HepG2 (cell line): ENCODE results near the gene TOM1L2. TPM values are rescaled to one million over a fixed set of nuclear protein-coding genes. Genes with fewer than 3 reads are reported as not detected.

Experiments used
- ATAC-seq: fragments of 200-7000 bp; cut with Tn5 transposase; 3 replicates; pipeline ENCODE4 v1.9.1; 2020; ENCODE audit warnings: mild to moderate bottlenecking, moderate library complexity
- BruUV-seq: library from RNA; stranded (reverse); fragments of 400-500 nt; replicated peaks from 2 replicates; lab custom pipeline; 2021; lab: Mats Ljungman, UMichigan
- CTCF ChIA-PET: fragments of 300-600 bp; formaldehyde crosslinking; extraction: SDS; loops from one replicate; lab custom pipeline; 2021; ENCODE audit warnings: low total read pairs, inconsistent platforms, low intra/inter-chr PET ratio; lab: Yijun Ruan, JAX
- POLR2A ChIA-PET: fragments of 350-600 bp; sonication (Branson Sonifier 250); formaldehyde crosslinking; loops from one replicate; lab custom pipeline; 2020; ENCODE audit warnings: antibody characterized with exemption, inconsistent platforms; lab: Yijun Ruan, JAX
- DNase-seq: peaks from one replicate; pipeline ENCODE4 v3.0.0-alpha.2; 2015; ENCODE audit warnings: low spot score
- FAIRE-seq: peaks from 3 replicates; lab custom pipeline; 2011; peaks lifted over from hg19 to GRCh38; lab: Jason Lieb, UNC
- H2AFZ ChIP-seq: one replicate; pipeline ENCODE4 v1.6.1; 2011; ENCODE audit warnings: low read length, inconsistent platforms
- H3K27ac ChIP-seq: fragments of 300-600 bp; 3 replicates; pipeline ENCODE4 v1.8.0; 2011; ENCODE audit warnings: mixed run types, mild to moderate bottlenecking, mixed read lengths, low read length, inconsistent platforms; ENCODE audit not compliant: insufficient read depth; ENCODE audit errors: extremely low read length
- H3K27me3 ChIP-seq, 2 experiments: fragments of 200-600 bp in 1 of 2; 2 replicates in 1 of 2; 3 replicates in 1 of 2; pipeline versions ENCODE4 v1.6.0 to v1.8.0; 2011; ENCODE audit warnings: low read length in 2 of 2, mild to moderate bottlenecking in 2 of 2, moderate library complexity in 2 of 2, inconsistent platforms in 1 of 2; ENCODE audit not compliant: insufficient read depth in 2 of 2, control insufficient read depth in 1 of 2
- H3K36me3 ChIP-seq, 2 experiments: fragments of 200-600 bp in 1 of 2; replicated peaks in 1 of 2; 2 replicates in 1 of 2; 3 replicates in 1 of 2; pipeline versions ENCODE4 v1.5.1 to v1.8.0; 2011; ENCODE audit warnings: low read length in 2 of 2, inconsistent platforms in 1 of 2; ENCODE audit not compliant: insufficient read depth in 2 of 2, control insufficient read depth in 1 of 2
- H3K4me1 ChIP-seq: 2 replicates; pipeline ENCODE4 v1.5.1; 2012; ENCODE audit warnings: low read length, inconsistent platforms; ENCODE audit not compliant: insufficient read depth
- H3K4me2 ChIP-seq: 2 replicates; pipeline ENCODE4 v1.6.0; 2011; ENCODE audit warnings: low read depth, low read length, inconsistent platforms
- H3K4me3 ChIP-seq, 3 experiments: fragments of 200-600 bp in 1 of 3; sonication (generic), shearing (Covaris generic) in 1 of 3; replicated peaks in 1 of 3; 2 replicates each; pipeline ENCODE4 v1.5.1; 2011 to 2016; ENCODE audit warnings: low read length in 3 of 3, inconsistent platforms in 2 of 3, low read depth in 2 of 3, mild to moderate bottlenecking in 2 of 3, control low read depth in 1 of 3, mixed read lengths in 1 of 3; ENCODE audit not compliant: insufficient read depth in 1 of 3
- H3K79me2 ChIP-seq: one replicate; pipeline ENCODE4 v1.6.1; 2011; ENCODE audit warnings: low read length, inconsistent platforms; ENCODE audit not compliant: insufficient read depth
- H3K9ac ChIP-seq: 2 replicates; pipeline ENCODE4 v1.6.0; 2011; ENCODE audit warnings: mild to moderate bottlenecking, low read depth, low read length, inconsistent platforms; ENCODE audit not compliant: insufficient read depth
- H3K9me3 ChIP-seq: 2 replicates; pipeline ENCODE4 v1.5.1; 2012; ENCODE audit warnings: mild to moderate bottlenecking, low read length
- H4K20me1 ChIP-seq: 2 replicates; pipeline ENCODE4 v1.6.0; 2011; ENCODE audit warnings: inconsistent platforms, mild to moderate bottlenecking, low read length, moderate library complexity; ENCODE audit not compliant: insufficient read depth
- HHEX ChIP-seq: IDR thresholded peaks from 2 replicates; pipeline ENCODE4 v1.6.1; 2016; ENCODE audit warnings: control low read depth
- HMGXB4 ChIP-seq, 2 experiments: sonication (generic) in 1 of 2; formaldehyde crosslinking in 1 of 2; IDR thresholded peaks; 2 replicates each; pipeline versions ENCODE4 v1.4.0 to v1.6.1; 2018 to 2020; ENCODE audit warnings: missing genetic modification reagents in 2 of 2, borderline replicate concordance in 1 of 2, low read depth in 1 of 2, mild to moderate bottlenecking in 1 of 2, missing biosample characterization in 1 of 2
- HOXA9 ChIP-seq: sonication (generic); formaldehyde crosslinking; IDR thresholded peaks from 2 replicates; pipeline ENCODE4 v1.8.1; 2022; ENCODE audit warnings: missing genetic modification reagents, mild to moderate bottlenecking, moderate library complexity, borderline replicate concordance
- MED1 ChIP-seq: sonication (generic); formaldehyde crosslinking; IDR thresholded peaks from 2 replicates; pipeline ENCODE4 v1.4.0; 2020; ENCODE audit warnings: missing genetic modification reagents
- MXI1 ChIP-seq: IDR thresholded peaks from 3 replicates; pipeline ENCODE4 v1.6.1; 2012; ENCODE audit warnings: low read depth, low read length, inconsistent platforms, borderline replicate concordance
- NFYB ChIP-seq: sonication (generic); formaldehyde crosslinking; IDR thresholded peaks from 2 replicates; pipeline ENCODE4 v1.4.0; 2020; ENCODE audit warnings: missing genetic modification reagents
- TRIM24 ChIP-seq: sonication (generic); formaldehyde crosslinking; IDR thresholded peaks from 2 replicates; pipeline ENCODE4 v1.8.0; 2022; ENCODE audit warnings: mild to moderate bottlenecking, missing genetic modification reagents
- ZKSCAN1 ChIP-seq: fragments of 150-350 bp; IDR thresholded peaks from 2 replicates; pipeline ENCODE4 v1.6.1; 2014; ENCODE audit warnings: low read length
- ZNF557 ChIP-seq: sonication (generic); formaldehyde crosslinking; IDR thresholded peaks from 2 replicates; pipeline ENCODE4 v1.4.0; 2020; ENCODE audit warnings: missing genetic modification reagents
- WGBS: methylation state at CpG from one replicate; pipeline ENCODE4 v1.1.6; 2017; ENCODE audit warnings: low lambda C conversion rate; 5-methylcytosine and 5-hydroxymethylcytosine counted together
- in situ Hi-C: cut with HindIII; loops from 2 replicates; pipeline ENCODE4 v1.10.0; 2017; ENCODE audit warnings: low pct_unique_long_range_greater_than_20kb; ENCODE audit not compliant: extremely low pct_ligation_motif_present
- intact Hi-C: fragments of 100-400 bp; cut with micrococcal nuclease; formaldehyde crosslinking; loops from one replicate; pipeline ENCODE4 v1.10.0; 2022; ENCODE audit not compliant: unreplicated experiment
- polyA plus RNA-seq, 8 experiments: library from polyadenylated mRNA; depleted of rRNA in 3 of 8; stranded (reverse) in 7 of 8; unstranded in 1 of 8; fragments of >200 nt; fragmentation: Illumina TruSeq in 4 of 8; extraction: Trizol in 4 of 8; gene quantifications; 2 replicates each; pipeline versions ENCODE4 v1.2.1 to v1.2.3, GENCODE V29; 2011 to 2016; ENCODE audit warnings: low read depth in 4 of 8, missing spikeins in 1 of 8, mixed read lengths in 1 of 8; ENCODE audit not compliant: insufficient read depth in 1 of 8
- total RNA-seq, 5 experiments: library from RNA; depleted of rRNA; stranded (reverse); fragments of >200 nt; fragmentation: Illumina TruSeq; extraction: Trizol; gene quantifications; 2 replicates each; pipeline ENCODE4 v1.2.3, GENCODE V29; 2016; ENCODE audit warnings: low read depth in 1 of 5
- TF ChIP-seq, protein P1 (sequence below): sonication (generic); formaldehyde crosslinking; IDR thresholded peaks from 2 replicates; pipeline ENCODE4 v1.9.0; 2021; ENCODE audit warnings: mild to moderate bottlenecking, missing genetic modification reagents

Gene TOM1L2
- total and polyA plus RNA-seq, 2 of the 13 experiments (the other 11 are each of a cell fraction or from before 2014, with no cell fraction given) = 4.7 to 7.4 TPM

- H4K20me1 ChIP-seq = no peaks in the 10 kb centered on the region
- H3K4me3 ChIP-seq = no peak overlapping the region
- H3K4me1 ChIP-seq = peaks cover 23% of the 10 kb centered on the region
- no peaks in the 10 kb centered on the region for H3K79me2 ChIP-seq
- no peaks in the 10 kb centered on the region; a peak in 1 of 5 replicates for H3K36me3 ChIP-seq
- DNase-seq (no peak), ATAC-seq (no peak), FAIRE-seq (no peak)
- H3K4me2 ChIP-seq = no peak overlapping the region
- POLR2A ChIA-PET = no interaction called here
- H3K27me3 ChIP-seq = 0 out of 5 replicates have a peak, but pooled peaks cover 0 to 9% of the 10 kb centered on the region in 2 experiments
- no peak for TF ChIP-seq HOXA9 (CRISPR knock-in tag)
- WGBS = 64% methylated on average over 2 of the region's 2 CpGs
- in situ Hi-C loops = loop anchor here (25.0 kb wide), 1 partner anchor 110 kb away; the partner anchor contains the start of gene MYO15A
- no peaks in the 10 kb centered on the region for H3K9me3 ChIP-seq
- H2AFZ ChIP-seq = no peak overlapping the region
- intact Hi-C loops = no loop called here
- CTCF ChIA-PET = no interaction called here
- no peak overlapping the region for H3K9ac ChIP-seq
- no TSS peak for BruUV-seq
- H3K27ac ChIP-seq = no peak overlapping the region
These were observed 30.0 kb upstream of the TOM1L2 start for GRCh38 chr17:18002171-18002570.

GRCh38 chr17:18000030-18000408, 27.8 kb upstream of the TOM1L2 start:
- FAIRE-seq = no peak
- CTCF ChIA-PET = no interaction called here
- TF ChIP-seq MED1 (CRISPR knock-in tag) (no peak), HMGXB4 (CRISPR knock-in tag; IDR thresholded peaks at IDR 0.05; ENCODE audit: borderline replicate concordance in 1 of 2, low read depth in 1 of 2) (no peak), TRIM24 (0 out of 2 replicates have a peak, but pooled peaks have one; percentile 9), MXI1 (no peak), HHEX (CRISPR knock-in tag) (no peak), NFYB (CRISPR knock-in tag) (no peak), ZNF557 (CRISPR knock-in tag) (no peak), ZKSCAN1 (no peak)
- TF ChIP-seq, protein P1, sequence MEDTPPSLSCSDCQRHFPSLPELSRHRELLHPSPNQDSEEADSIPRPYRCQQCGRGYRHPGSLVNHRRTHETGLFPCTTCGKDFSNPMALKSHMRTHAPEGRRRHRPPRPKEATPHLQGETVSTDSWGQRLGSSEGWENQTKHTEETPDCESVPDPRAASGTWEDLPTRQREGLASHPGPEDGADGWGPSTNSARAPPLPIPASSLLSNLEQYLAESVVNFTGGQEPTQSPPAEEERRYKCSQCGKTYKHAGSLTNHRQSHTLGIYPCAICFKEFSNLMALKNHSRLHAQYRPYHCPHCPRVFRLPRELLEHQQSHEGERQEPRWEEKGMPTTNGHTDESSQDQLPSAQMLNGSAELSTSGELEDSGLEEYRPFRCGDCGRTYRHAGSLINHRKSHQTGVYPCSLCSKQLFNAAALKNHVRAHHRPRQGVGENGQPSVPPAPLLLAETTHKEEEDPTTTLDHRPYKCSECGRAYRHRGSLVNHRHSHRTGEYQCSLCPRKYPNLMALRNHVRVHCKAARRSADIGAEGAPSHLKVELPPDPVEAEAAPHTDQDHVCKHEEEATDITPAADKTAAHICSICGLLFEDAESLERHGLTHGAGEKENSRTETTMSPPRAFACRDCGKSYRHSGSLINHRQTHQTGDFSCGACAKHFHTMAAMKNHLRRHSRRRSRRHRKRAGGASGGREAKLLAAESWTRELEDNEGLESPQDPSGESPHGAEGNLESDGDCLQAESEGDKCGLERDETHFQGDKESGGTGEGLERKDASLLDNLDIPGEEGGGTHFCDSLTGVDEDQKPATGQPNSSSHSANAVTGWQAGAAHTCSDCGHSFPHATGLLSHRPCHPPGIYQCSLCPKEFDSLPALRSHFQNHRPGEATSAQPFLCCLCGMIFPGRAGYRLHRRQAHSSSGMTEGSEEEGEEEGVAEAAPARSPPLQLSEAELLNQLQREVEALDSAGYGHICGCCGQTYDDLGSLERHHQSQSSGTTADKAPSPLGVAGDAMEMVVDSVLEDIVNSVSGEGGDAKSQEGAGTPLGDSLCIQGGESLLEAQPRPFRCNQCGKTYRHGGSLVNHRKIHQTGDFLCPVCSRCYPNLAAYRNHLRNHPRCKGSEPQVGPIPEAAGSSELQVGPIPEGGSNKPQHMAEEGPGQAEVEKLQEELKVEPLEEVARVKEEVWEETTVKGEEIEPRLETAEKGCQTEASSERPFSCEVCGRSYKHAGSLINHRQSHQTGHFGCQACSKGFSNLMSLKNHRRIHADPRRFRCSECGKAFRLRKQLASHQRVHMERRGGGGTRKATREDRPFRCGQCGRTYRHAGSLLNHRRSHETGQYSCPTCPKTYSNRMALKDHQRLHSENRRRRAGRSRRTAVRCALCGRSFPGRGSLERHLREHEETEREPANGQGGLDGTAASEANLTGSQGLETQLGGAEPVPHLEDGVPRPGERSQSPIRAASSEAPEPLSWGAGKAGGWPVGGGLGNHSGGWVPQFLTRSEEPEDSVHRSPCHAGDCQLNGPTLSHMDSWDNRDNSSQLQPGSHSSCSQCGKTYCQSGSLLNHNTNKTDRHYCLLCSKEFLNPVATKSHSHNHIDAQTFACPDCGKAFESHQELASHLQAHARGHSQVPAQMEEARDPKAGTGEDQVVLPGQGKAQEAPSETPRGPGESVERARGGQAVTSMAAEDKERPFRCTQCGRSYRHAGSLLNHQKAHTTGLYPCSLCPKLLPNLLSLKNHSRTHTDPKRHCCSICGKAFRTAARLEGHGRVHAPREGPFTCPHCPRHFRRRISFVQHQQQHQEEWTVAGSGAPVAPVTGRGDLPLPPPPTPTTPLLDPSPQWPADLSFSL (CRISPR knock-in tag) = peak; percentile 72; the same call in 1 of the 2 replicates

More at GRCh38 chr17:18000030-18000408, 27.8 kb upstream of the TOM1L2 start:
- POLR2A ChIA-PET = no interaction called here
- H3K27me3 ChIP-seq = 0 out of 5 replicates have a peak, but pooled peaks cover 0 to 10% of the 10 kb centered on the region in 2 experiments
- H2AFZ ChIP-seq = no peak overlapping the region
- H3K4me3 ChIP-seq = no peak overlapping the region
- intact Hi-C loops (no loop called here), in situ Hi-C loops (loop anchor here (25.0 kb wide), 1 partner anchor 112 kb away; the partner anchor contains the start of gene MYO15A)
- no peaks in the 10 kb centered on the region for H3K79me2 ChIP-seq
- DNase-seq (peak; percentile 51), ATAC-seq (no peak)
- H3K4me2 ChIP-seq = peak overlapping the region; percentile 36
- no peaks in the 10 kb centered on the region for H4K20me1 ChIP-seq
- no peak overlapping the region for H3K9ac ChIP-seq
- 18% methylated on average over 8 of the region's 8 CpGs for WGBS
- peaks cover 29% of the 10 kb centered on the region for H3K4me1 ChIP-seq
- no peak overlapping the region for H3K27ac ChIP-seq
- H3K9me3 ChIP-seq = no peaks in the 10 kb centered on the region
- no TSS peak for BruUV-seq
- H3K36me3 ChIP-seq = no peaks in the 10 kb centered on the region
